SK-N-MC (cell line): ENCODE measurements around the gene DRC3.

Experiments used
- EZH2 ChIP-seq: fragments of 200-600 bp; sonication (generic); IDR thresholded peaks from one replicate; pipeline ENCODE4 v1.6.1; 2017; ENCODE audit warnings: antibody characterized with exemption
- FOXP2 ChIP-seq: optimal IDR thresholded peaks from 2 replicates; pipeline ENCODE3; 2011; ENCODE audit warnings: mild to moderate bottlenecking, moderate library complexity; ENCODE audit not compliant: insufficient read depth; ENCODE audit errors: extremely low read length, control extremely low read depth
- POLR2AphosphoS5 ChIP-seq: IDR thresholded peaks from 2 replicates; pipeline ENCODE4 v1.6.1; 2012; ENCODE audit warnings: mild to moderate bottlenecking, low read depth, low read length, borderline replicate concordance

DNA sequence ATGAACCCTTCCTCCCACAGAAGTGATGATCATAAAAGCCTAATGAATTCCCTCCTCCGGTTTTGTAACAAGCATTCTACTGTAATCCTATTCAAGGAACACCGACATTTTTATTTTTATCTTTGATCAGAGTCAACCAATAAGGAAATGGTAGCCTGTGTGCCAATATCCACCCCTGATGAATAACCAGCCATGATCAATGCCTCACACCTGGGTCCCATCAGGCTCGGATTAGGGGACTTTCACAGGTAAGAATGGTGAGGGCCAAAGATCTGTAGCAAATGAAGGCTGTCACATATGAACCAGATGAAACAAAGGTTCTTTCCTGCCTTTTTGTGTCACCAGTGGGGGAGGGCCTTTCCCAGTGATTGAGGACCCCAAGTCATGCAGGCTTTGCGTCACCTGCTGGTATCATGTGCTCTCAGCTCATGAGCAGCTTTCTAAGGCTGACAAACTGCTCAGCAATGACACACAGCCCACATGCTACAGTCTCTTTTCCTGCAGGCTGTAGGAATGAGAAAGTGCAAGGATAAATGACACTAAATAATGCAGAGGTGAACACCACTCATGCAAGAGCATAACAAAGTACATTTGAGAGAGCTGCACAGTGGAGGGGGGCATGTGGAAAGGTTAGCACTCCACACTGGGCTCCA lies 35.3 kb upstream of the DRC3 start:
- TF ChIP-seq POLR2AphosphoS5 = no peak
- no peak for TF ChIP-seq EZH2
- TF ChIP-seq FOXP2 = no peak
